ENCODE results near the gene EPRS1.

DNA sequence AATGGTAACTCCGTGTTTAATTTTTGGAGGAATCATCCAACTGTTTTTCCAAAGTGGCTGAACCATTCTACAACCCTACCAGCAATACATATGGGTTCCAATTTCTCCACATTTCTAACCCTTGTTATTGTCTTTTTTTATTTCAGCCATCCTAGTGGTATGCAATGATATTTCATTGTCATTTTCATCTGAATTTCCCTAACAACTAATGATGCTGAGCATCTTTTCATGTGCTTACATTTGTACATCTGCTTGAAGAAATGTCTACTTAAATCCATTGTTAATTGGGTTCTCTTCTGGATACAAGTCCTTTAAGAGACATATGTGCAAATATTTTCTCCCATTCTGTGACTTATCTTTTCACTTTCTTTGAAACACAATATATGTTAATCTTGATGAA, 43.3 kb downstream of the EPRS1 start:
- TF ChIP-seq, protein P1, sequence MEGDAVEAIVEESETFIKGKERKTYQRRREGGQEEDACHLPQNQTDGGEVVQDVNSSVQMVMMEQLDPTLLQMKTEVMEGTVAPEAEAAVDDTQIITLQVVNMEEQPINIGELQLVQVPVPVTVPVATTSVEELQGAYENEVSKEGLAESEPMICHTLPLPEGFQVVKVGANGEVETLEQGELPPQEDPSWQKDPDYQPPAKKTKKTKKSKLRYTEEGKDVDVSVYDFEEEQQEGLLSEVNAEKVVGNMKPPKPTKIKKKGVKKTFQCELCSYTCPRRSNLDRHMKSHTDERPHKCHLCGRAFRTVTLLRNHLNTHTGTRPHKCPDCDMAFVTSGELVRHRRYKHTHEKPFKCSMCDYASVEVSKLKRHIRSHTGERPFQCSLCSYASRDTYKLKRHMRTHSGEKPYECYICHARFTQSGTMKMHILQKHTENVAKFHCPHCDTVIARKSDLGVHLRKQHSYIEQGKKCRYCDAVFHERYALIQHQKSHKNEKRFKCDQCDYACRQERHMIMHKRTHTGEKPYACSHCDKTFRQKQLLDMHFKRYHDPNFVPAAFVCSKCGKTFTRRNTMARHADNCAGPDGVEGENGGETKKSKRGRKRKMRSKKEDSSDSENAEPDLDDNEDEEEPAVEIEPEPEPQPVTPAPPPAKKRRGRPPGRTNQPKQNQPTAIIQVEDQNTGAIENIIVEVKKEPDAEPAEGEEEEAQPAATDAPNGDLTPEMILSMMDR (IDR thresholded peaks at IDR 0.05; ENCODE audit: low read depth, low read length), result no peak
- no peak for TF ChIP-seq POLR2A (IDR thresholded peaks at IDR 0.05; ENCODE audit: extremely low read depth, insufficient read length)

All from NB4 (cell line).